ENCODE measurements around the gene KCNQ1. TPM values are rescaled to one million over a fixed set of nuclear protein-coding genes. Genes with fewer than 3 reads are reported as not detected.
A peak's percentile ranks its signal among the peaks of the same experiment; 100 is the strongest.

Gene KCNQ1
- total and polyA plus RNA-seq, 5 experiments from 2014 or later, result 8.7 to 25.1 (median 22.9) TPM

DNA sequence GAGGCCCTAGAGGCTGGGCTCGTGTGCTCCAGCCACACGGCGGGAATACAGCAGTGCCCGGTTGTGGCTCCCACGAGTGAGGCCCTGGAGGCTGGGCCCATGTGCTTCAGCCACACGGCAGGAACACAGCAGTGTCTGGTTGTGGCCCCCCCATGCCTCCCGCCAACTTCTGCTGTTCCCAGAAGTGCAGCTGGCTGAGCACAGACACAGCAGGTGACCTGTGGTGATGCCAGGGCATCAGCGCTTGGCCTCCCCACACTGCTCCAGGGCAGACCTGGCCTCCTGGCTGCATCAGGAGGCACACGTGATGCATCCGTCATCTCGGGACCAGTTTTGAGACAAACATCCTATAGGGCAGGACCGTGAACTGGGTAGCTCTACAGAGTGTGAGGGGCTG, 144.7 kb downstream of the KCNQ1 start:
- Mint-ChIP-seq H3K27ac (no peak overlapping the region), H3K4me1 (peaks cover 0 to 4% (median 0%) of the 10 kb centered on the region in 4 donors), H3K27me3 (no peaks in the 10 kb centered on the region), H3K36me3 (peaks cover 12 to 62% (median 33%) of the 10 kb centered on the region in 3 donors), H3K4me3 (no peak overlapping the region), H3K9me3 (peaks cover 0 to 9% (median 0%) of the 10 kb centered on the region in 9 donors)
- POLR2A ChIA-PET, result no interaction called here
- DNase-seq (no peak), ATAC-seq (no peak)

- POLR2A ChIA-PET, result no interaction called here
- H3K27me3 Mint-ChIP-seq, result no peaks in the 10 kb centered on the region
- H3K36me3 Mint-ChIP-seq, result peaks cover 18 to 68% (median 40%) of the 10 kb centered on the region in 3 donors
- H3K4me1 Mint-ChIP-seq, result peaks cover 0 to 5% (median 0%) of the 10 kb centered on the region in 4 donors
- H3K27ac Mint-ChIP-seq, result no peak overlapping the region
- DNase-seq, result no peak
- no peak for ATAC-seq
- no peak overlapping the region for H3K4me3 Mint-ChIP-seq
- H3K9me3 Mint-ChIP-seq, result peaks cover 0 to 16% (median 0%) of the 10 kb centered on the region in 9 donors
Observed at GRCh38 chr11:2590131-2590964, 145.5 kb downstream of the KCNQ1 start.

DNA sequence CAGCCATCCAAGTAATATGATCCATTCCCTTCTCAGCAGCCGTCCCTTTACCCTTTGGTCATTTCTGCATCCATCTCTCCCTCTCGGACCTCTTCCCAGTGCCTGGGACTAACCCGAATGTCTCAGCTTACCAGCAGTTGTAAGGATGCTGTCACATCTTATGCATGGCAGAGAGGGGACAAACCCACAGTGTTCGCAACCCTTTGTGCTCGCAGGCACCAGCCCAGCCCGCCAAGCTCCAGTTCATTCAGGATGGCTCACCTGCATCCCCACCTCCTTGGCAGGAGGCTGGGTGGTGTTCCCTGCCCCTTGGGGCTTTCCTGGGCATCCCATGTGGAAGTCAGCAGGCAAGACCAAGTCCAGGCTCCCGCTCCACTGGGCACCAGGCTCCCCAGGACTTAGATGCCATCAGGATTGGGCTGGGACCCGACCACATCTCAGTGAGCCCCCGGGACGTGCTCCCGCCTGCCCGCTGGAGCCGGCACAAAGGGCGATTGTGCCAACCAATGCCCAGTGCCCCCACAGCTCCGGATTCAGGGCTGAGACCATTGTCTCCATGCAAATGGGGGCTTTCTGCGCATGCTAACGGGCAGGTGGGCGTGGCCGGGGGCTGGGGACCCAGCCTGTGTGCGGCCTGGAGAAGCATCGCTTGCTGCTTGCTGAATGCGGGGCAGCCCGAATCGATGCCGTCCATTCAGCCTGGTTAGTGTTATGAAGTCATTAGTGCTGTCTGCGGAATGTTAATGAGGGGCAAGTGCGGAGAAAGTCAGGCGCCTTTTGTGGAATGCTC, 146.4 kb downstream of the KCNQ1 start:
- H3K4me3 Mint-ChIP-seq, result no peak overlapping the region
- POLR2A ChIA-PET, result no interaction called here
- no peaks in the 10 kb centered on the region for H3K27me3 Mint-ChIP-seq
- peaks cover 0 to 5% (median 0%) of the 10 kb centered on the region in 4 donors for H3K4me1 Mint-ChIP-seq
- peak overlapping the region in 1 of 10 donors; percentile 69 for H3K27ac Mint-ChIP-seq
- no peak for ATAC-seq
- H3K36me3 Mint-ChIP-seq, result peaks cover 24 to 75% (median 48%) of the 10 kb centered on the region in 3 donors
- peaks cover 0 to 24% (median 3%) of the 10 kb centered on the region in 9 donors for H3K9me3 Mint-ChIP-seq
- peak in 1 of 10 donors; percentile 14 for DNase-seq

DNA sequence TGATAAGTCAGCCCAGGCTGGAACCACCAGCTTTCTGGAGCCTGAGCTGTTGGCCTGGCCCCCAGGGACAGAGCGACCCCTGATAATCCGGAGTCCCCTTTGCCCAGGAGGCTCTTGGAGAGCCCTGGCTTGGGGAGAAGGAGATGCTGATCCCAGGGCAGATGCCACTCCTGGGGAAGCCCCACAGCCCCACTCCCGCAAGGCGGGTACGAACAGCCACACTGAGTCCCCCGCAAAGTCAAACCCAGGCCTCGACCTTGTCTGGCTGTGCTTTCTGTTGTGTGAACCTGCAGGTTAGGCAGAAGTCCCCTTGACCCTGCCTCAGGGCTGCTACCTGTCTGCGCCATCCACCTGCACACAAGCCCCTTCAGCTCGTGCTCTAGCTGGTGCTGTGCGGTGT, 147.0 kb downstream of the KCNQ1 start:
- Mint-ChIP-seq H3K27me3 (no peaks in the 10 kb centered on the region), H3K9me3 (peaks cover 0 to 27% (median 4%) of the 10 kb centered on the region in 9 donors), H3K4me1 (peaks cover 0 to 5% (median 0%) of the 10 kb centered on the region in 4 donors), H3K27ac (peak overlapping the region in 1 of 10 donors; percentile 75), H3K4me3 (no peak overlapping the region), H3K36me3 (peaks cover 29 to 80% (median 53%) of the 10 kb centered on the region in 3 donors)
- DNase-seq (peak in 1 of 10 donors; percentile 2), ATAC-seq (no peak)
- POLR2A ChIA-PET, result no interaction called here

GRCh38 chr11:2592559-2593392, 148.0 kb downstream of the KCNQ1 start:
- H3K27ac Mint-ChIP-seq, result no peak overlapping the region
- no peak for ATAC-seq
- H3K4me1 Mint-ChIP-seq, result peaks cover 0 to 5% (median 0%) of the 10 kb centered on the region in 4 donors
- POLR2A ChIA-PET, result no interaction called here
- peaks cover 38 to 77% (median 62%) of the 10 kb centered on the region in 3 donors for H3K36me3 Mint-ChIP-seq
- H3K27me3 Mint-ChIP-seq, result no peaks in the 10 kb centered on the region
- H3K4me3 Mint-ChIP-seq, result no peak overlapping the region
- DNase-seq, result peak in 1 of 10 donors; percentile 50
- H3K9me3 Mint-ChIP-seq, result peaks cover 0 to 34% (median 12%) of the 10 kb centered on the region in 9 donors

GRCh38 chr11:2593393-2593950, 148.7 kb downstream of the KCNQ1 start:
- Mint-ChIP-seq H3K27ac (no peak overlapping the region), H3K4me1 (peaks cover 0 to 5% (median 0%) of the 10 kb centered on the region in 4 donors), H3K27me3 (no peaks in the 10 kb centered on the region), H3K36me3 (peaks cover 43 to 77% (median 68%) of the 10 kb centered on the region in 3 donors), H3K4me3 (no peak overlapping the region), H3K9me3 (peaks cover 0 to 40% (median 16%) of the 10 kb centered on the region in 9 donors)
- ATAC-seq, result no peak
- DNase-seq, result no peak
- POLR2A ChIA-PET, result no interaction called here

GRCh38 chr11:2594267-2594666, 149.5 kb downstream of the KCNQ1 start:
- DNase-seq (no peak), ATAC-seq (no peak)
- Mint-ChIP-seq H3K27ac (no peak overlapping the region), H3K4me1 (peaks cover 0 to 5% (median 2%) of the 10 kb centered on the region in 4 donors), H3K36me3 (peaks cover 43 to 75% (median 72%) of the 10 kb centered on the region in 3 donors), H3K4me3 (no peak overlapping the region), H3K27me3 (no peaks in the 10 kb centered on the region), H3K9me3 (peaks cover 0 to 42% (median 20%) of the 10 kb centered on the region in 9 donors)
- POLR2A ChIA-PET, result no interaction called here

DNA sequence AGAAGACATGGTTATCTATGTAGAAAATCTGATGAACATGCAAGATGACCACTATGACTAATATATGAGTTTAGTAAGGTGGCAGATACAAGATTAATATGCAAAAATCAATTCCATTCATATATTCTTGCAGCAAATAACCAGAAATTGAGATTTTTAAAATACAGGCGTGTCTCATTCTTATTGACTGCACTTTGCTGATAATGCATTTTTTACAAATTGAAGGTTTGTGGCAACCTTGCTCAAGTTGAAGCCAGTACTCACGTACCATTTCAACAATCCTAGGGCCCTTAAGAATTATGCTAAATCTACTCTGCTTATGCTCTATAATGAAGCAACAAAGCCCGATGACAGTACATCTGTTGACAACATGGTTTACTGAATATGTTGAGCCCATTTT, 150.4 kb downstream of the KCNQ1 start:
- Mint-ChIP-seq H3K9me3 (peaks cover 0 to 42% (median 20%) of the 10 kb centered on the region in 9 donors), H3K36me3 (peaks cover 43 to 75% (median 63%) of the 10 kb centered on the region in 3 donors), H3K27ac (no peak overlapping the region), H3K4me1 (peaks cover 0 to 5% (median 2%) of the 10 kb centered on the region in 4 donors), H3K27me3 (no peaks in the 10 kb centered on the region), H3K4me3 (no peak overlapping the region)
- ATAC-seq (no peak), DNase-seq (no peak)
- POLR2A ChIA-PET, result no interaction called here

GRCh38 chr11:2599561-2600189, 154.9 kb downstream of the KCNQ1 start:
- POLR2A ChIA-PET, result no interaction called here
- H3K4me3 Mint-ChIP-seq, result no peak overlapping the region
- peaks cover 35 to 57% (median 48%) of the 10 kb centered on the region in 3 donors for H3K36me3 Mint-ChIP-seq
- no peak overlapping the region for H3K27ac Mint-ChIP-seq
- no peak for DNase-seq
- peaks cover 0 to 39% (median 20%) of the 10 kb centered on the region in 9 donors for H3K9me3 Mint-ChIP-seq
- peaks cover 0 to 3% (median 0%) of the 10 kb centered on the region in 4 donors for H3K4me1 Mint-ChIP-seq
- ATAC-seq, result no peak
- no peaks in the 10 kb centered on the region for H3K27me3 Mint-ChIP-seq

DNA sequence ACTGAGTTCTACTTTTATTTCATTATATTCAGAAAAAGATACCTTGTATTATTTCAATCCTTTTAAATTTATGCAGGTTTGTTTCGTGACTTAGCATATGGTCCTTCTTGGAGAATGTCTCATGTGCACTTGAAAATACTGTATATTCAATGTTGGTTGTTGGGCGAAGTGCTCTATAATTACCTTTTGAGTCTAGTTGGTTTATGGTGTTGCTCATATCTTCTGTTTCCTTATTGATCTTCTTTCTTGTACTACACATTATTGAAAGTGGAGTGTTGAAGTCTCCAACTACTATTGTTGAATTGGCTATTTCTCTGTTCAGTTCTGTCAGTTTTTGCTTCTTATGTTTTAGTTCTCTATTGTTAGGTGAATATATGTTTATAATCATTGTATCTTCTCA, 164.5 kb downstream of the KCNQ1 start:
- ATAC-seq (no peak), DNase-seq (no peak)
- POLR2A ChIA-PET, result no interaction called here
- Mint-ChIP-seq H3K4me1 (peaks cover 0 to 4% (median under 1%) of the 10 kb centered on the region in 4 donors), H3K27me3 (no peaks in the 10 kb centered on the region), H3K36me3 (peaks cover 31 to 68% (median 68%) of the 10 kb centered on the region in 3 donors), H3K27ac (no peak overlapping the region), H3K9me3 (peaks cover 3 to 54% (median 30%) of the 10 kb centered on the region in 9 donors), H3K4me3 (no peak overlapping the region)

DNA sequence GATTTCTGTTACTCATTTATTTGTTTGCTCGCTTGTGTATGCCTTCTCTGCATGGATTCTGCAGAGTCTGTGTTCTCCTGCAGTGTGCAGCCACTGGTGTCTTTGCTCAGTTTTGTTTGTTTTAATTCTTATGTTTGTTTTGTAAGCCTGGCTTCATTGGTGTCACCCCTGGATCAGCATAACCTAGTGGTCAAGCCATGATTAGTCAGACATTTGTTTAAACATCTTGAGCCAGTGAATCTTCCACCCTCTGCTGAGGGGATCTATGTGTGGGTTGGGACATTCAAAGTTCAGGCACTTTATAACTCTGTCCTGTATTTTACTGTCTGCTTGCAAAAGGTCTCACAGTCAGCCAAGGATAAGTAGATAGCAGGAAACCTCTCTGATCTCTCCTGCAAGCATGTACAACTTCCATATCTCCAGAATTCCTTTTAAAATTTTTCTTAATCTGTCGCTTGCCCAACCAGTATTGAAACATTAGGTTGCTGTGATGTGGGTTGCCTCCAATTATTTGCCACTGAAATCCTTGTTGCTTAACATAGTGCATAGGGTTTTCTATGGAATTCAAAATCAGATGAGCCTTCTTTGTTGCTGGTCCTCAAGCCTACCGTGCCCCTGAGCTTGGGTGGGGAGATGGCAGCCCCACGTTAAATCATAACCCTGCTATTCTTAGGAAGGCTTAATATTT, 168.2 kb downstream of the KCNQ1 start:
- Mint-ChIP-seq H3K27me3 (no peaks in the 10 kb centered on the region), H3K36me3 (peaks cover 22 to 60% (median 50%) of the 10 kb centered on the region in 3 donors), H3K27ac (peak overlapping the region in 2 of 10 donors; percentile 2 to 30), H3K4me1 (peaks cover 0 to 6% (median 2%) of the 10 kb centered on the region in 4 donors), H3K9me3 (peaks cover 0 to 41% (median 22%) of the 10 kb centered on the region in 9 donors), H3K4me3 (no peak overlapping the region)
- DNase-seq (no peak), ATAC-seq (no peak)
- POLR2A ChIA-PET, result no interaction called here

All from naive thymus-derived CD8-positive, alpha-beta T cell (primary cell).